ENCODE results near the gene WDR87. TPM values are rescaled to one million over a fixed set of nuclear protein-coding genes. Genes with fewer than 3 reads are reported as not detected.
A peak's percentile ranks its signal among the peaks of the same experiment; 100 is the strongest.
"Not testable (repeated sequence)": the region's sequence is repeated elsewhere in the genome, so short reads cannot be mapped to it uniquely, and the experiment has no call there.

The WDR87 gene
- total RNA-seq, 1 donor from 2014 or later: not detected

- no peak for ATAC-seq (ENCODE audit: low read depth)
- Mint-ChIP-seq H3K4me3 (no peak overlapping the region), H3K36me3 (ENCODE audit: low read depth) (no peaks in the 10 kb centered on the region), H3K27ac (no peak overlapping the region), H3K9me3 (no peaks in the 10 kb centered on the region), H3K4me1 (no peaks in the 10 kb centered on the region), H3K27me3 (peaks cover 10% of the 10 kb centered on the region)
- no peak for TF ChIP-seq CTCF (IDR thresholded peaks at IDR 0.05)
- POLR2A ChIA-PET: no interaction called here
- intact Hi-C loops (cut with micrococcal nuclease): no loop called here
- no peak for DNase-seq
- CTCF ChIA-PET: no interaction called here
These were observed 38.6 kb downstream of the WDR87 start for GRCh38 chr19:37867831-37868230.

GRCh38 chr19:37865930-37866329, 40.5 kb downstream of the WDR87 start:
- H3K36me3 Mint-ChIP-seq (ENCODE audit: low read depth); H3K27ac Mint-ChIP-seq; H3K4me3 Mint-ChIP-seq; intact Hi-C loops (cut with micrococcal nuclease); H3K4me1 Mint-ChIP-seq; DNase-seq; CTCF ChIA-PET; ATAC-seq (ENCODE audit: low read depth); POLR2A ChIA-PET; H3K9me3 Mint-ChIP-seq: not testable (repeated sequence)
- H3K27me3 Mint-ChIP-seq: peaks cover 10% of the 10 kb centered on the region

GRCh38 chr19:37864501-37864900, 41.9 kb downstream of the WDR87 start:
- H3K27me3 Mint-ChIP-seq: peaks cover 7% of the 10 kb centered on the region
- POLR2A ChIA-PET: no interaction called here
- DNase-seq (no peak), ATAC-seq (ENCODE audit: low read depth) (no peak)
- intact Hi-C loops (cut with micrococcal nuclease): no loop called here
- no peak for TF ChIP-seq CTCF (IDR thresholded peaks at IDR 0.05)
- H3K4me3 Mint-ChIP-seq: no peak overlapping the region
- no peaks in the 10 kb centered on the region for H3K4me1 Mint-ChIP-seq
- no peak overlapping the region for H3K27ac Mint-ChIP-seq
- CTCF ChIA-PET: no interaction called here
- H3K9me3 Mint-ChIP-seq: no peaks in the 10 kb centered on the region
- H3K36me3 Mint-ChIP-seq (ENCODE audit: low read depth): no peaks in the 10 kb centered on the region

- ATAC-seq (ENCODE audit: low read depth): peak; percentile 54
- no peak overlapping the region for H3K4me3 Mint-ChIP-seq
These were observed 51.3 kb downstream of the WDR87 start for GRCh38 chr19:37855098-37855497.

GRCh38 chr19:37845932-37846331, 60.5 kb downstream of the WDR87 start:
- H3K27ac Mint-ChIP-seq: no peak overlapping the region
- no peaks in the 10 kb centered on the region for H3K36me3 Mint-ChIP-seq (ENCODE audit: low read depth)
- no peaks in the 10 kb centered on the region for H3K27me3 Mint-ChIP-seq
- ChIA-PET POLR2A (no interaction called here), CTCF (no interaction called here)
- H3K4me1 Mint-ChIP-seq: no peaks in the 10 kb centered on the region
- H3K9me3 Mint-ChIP-seq: no peaks in the 10 kb centered on the region
- ATAC-seq (ENCODE audit: low read depth): no peak
- no peak for TF ChIP-seq CTCF (IDR thresholded peaks at IDR 0.05)
- DNase-seq: no peak
- intact Hi-C loops (cut with micrococcal nuclease): no loop called here
- no peak overlapping the region for H3K4me3 Mint-ChIP-seq

More at GRCh38 chr19:37855098-37855497, 51.3 kb downstream of the WDR87 start:
- POLR2A ChIA-PET: no interaction called here
- Mint-ChIP-seq H3K36me3 (ENCODE audit: low read depth) (no peaks in the 10 kb centered on the region), H3K27ac (no peak overlapping the region), H3K27me3 (peaks cover 7% of the 10 kb centered on the region), H3K9me3 (no peaks in the 10 kb centered on the region), H3K4me1 (no peaks in the 10 kb centered on the region)
- DNase-seq: peak; percentile 18
- CTCF ChIA-PET: no interaction called here
- intact Hi-C loops (cut with micrococcal nuclease): no loop called here
- TF ChIP-seq CTCF (IDR thresholded peaks at IDR 0.05): no peak

Other genes starting within 250 kb of the WDR87 start
- gene ZNF607, start 186.8 kb downstream of the WDR87 start, total RNA-seq: 9.6 and 10.3 TPM in 2 replicates
- 18.7 and 19.8 TPM in 2 replicates for gene ZNF573, start 127.0 kb downstream of the WDR87 start, total RNA-seq
- gene SIPA1L3, start 614 bp upstream of the WDR87 start, total RNA-seq: 120 and 145 TPM in 2 replicates